ENCODE results near the gene REPIN1.
"Not testable (repeated sequence)": the region's sequence is repeated elsewhere in the genome, so short reads cannot be mapped to it uniquely, and the experiment has no call there.

DNA sequence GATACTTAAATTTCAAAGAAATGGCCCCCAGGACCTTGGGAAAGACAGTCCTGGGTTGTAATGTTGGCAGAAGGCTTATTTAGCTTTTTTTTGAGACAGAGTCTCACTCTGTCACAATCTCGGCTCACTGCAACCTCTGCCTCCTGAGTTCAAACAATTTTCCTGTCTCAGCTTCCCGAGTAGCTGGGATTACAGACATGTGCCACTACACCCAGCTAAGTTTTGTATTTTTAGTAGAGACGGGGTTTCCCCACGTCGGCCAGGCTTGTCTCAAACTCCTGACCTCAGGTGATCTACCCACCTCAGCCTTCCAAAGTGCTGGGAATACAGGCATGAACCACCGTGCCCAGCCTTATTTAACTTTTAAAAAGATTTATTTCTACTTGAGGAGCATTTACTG lies 17.3 kb downstream of the REPIN1 start:
- TF ChIP-seq, protein P1, sequence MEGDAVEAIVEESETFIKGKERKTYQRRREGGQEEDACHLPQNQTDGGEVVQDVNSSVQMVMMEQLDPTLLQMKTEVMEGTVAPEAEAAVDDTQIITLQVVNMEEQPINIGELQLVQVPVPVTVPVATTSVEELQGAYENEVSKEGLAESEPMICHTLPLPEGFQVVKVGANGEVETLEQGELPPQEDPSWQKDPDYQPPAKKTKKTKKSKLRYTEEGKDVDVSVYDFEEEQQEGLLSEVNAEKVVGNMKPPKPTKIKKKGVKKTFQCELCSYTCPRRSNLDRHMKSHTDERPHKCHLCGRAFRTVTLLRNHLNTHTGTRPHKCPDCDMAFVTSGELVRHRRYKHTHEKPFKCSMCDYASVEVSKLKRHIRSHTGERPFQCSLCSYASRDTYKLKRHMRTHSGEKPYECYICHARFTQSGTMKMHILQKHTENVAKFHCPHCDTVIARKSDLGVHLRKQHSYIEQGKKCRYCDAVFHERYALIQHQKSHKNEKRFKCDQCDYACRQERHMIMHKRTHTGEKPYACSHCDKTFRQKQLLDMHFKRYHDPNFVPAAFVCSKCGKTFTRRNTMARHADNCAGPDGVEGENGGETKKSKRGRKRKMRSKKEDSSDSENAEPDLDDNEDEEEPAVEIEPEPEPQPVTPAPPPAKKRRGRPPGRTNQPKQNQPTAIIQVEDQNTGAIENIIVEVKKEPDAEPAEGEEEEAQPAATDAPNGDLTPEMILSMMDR (IDR thresholded peaks at IDR 0.05) = not testable (repeated sequence)
- not testable (repeated sequence) for TF ChIP-seq JUN (IDR thresholded peaks at IDR 0.05); NR3C1 (IDR thresholded peaks at IDR 0.05); POLR2A (IDR thresholded peaks at IDR 0.05; ENCODE audit: low read length); CHD2 (IDR thresholded peaks at IDR 0.05; ENCODE audit: low read length, partially characterized antibody); RAD21 (conservative IDR thresholded peaks at IDR 0.05 in 1 of 2, IDR thresholded peaks at IDR 0.05 in 1 of 2); HDAC2 (IDR thresholded peaks at IDR 0.05)
- TF ChIP-seq, protein P2, sequence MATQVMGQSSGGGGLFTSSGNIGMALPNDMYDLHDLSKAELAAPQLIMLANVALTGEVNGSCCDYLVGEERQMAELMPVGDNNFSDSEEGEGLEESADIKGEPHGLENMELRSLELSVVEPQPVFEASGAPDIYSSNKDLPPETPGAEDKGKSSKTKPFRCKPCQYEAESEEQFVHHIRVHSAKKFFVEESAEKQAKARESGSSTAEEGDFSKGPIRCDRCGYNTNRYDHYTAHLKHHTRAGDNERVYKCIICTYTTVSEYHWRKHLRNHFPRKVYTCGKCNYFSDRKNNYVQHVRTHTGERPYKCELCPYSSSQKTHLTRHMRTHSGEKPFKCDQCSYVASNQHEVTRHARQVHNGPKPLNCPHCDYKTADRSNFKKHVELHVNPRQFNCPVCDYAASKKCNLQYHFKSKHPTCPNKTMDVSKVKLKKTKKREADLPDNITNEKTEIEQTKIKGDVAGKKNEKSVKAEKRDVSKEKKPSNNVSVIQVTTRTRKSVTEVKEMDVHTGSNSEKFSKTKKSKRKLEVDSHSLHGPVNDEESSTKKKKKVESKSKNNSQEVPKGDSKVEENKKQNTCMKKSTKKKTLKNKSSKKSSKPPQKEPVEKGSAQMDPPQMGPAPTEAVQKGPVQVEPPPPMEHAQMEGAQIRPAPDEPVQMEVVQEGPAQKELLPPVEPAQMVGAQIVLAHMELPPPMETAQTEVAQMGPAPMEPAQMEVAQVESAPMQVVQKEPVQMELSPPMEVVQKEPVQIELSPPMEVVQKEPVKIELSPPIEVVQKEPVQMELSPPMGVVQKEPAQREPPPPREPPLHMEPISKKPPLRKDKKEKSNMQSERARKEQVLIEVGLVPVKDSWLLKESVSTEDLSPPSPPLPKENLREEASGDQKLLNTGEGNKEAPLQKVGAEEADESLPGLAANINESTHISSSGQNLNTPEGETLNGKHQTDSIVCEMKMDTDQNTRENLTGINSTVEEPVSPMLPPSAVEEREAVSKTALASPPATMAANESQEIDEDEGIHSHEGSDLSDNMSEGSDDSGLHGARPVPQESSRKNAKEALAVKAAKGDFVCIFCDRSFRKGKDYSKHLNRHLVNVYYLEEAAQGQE (IDR thresholded peaks at IDR 0.05) = not testable (repeated sequence)
- TF ChIP-seq, protein P3, sequence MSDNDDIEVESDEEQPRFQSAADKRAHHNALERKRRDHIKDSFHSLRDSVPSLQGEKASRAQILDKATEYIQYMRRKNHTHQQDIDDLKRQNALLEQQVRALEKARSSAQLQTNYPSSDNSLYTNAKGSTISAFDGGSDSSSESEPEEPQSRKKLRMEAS (IDR thresholded peaks at IDR 0.05) = not testable (repeated sequence)
- TF ChIP-seq, protein P4, sequence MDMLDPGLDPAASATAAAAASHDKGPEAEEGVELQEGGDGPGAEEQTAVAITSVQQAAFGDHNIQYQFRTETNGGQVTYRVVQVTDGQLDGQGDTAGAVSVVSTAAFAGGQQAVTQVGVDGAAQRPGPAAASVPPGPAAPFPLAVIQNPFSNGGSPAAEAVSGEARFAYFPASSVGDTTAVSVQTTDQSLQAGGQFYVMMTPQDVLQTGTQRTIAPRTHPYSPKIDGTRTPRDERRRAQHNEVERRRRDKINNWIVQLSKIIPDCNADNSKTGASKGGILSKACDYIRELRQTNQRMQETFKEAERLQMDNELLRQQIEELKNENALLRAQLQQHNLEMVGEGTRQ (IDR thresholded peaks at IDR 0.05) = not testable (repeated sequence)

Data from A549 (cell line).